Suprapubic skin (tissue), 4 donors: ENCODE data around the gene KBTBD2.

Experiments
- EP300 ChIP-seq: sonication (generic); formaldehyde crosslinking; IDR thresholded peaks from one replicate; pipeline ENCODE4 v1.6.1; 2017; ENCODE audit warnings: antibody characterized with exemption
- POLR2A ChIP-seq, 2 donors: fragments of 450-650 bp; IDR thresholded peaks; one replicate each; pipeline ENCODE4 v1.6.1; 2017; ENCODE audit warnings: antibody characterized with exemption in 2 of 2, mild to moderate bottlenecking in 2 of 2, moderate library complexity in 2 of 2
- POLR2AphosphoS5 ChIP-seq, 3 donors: sonication (generic); formaldehyde crosslinking; IDR thresholded peaks; one replicate each; pipeline ENCODE4 v1.6.1; 2017; ENCODE audit warnings: antibody characterized with exemption in 3 of 3
- TF ChIP-seq, protein P1 (sequence below), 2 donors: fragments of 200-600 bp in 1 of 2; fragments of 450-650 bp in 1 of 2; sonication (generic) in 1 of 2; IDR thresholded peaks; one replicate each; pipeline ENCODE4 v1.5.1; 2016 to 2019; ENCODE audit warnings: antibody characterized with exemption in 2 of 2, mild to moderate bottlenecking in 1 of 2, moderate library complexity in 1 of 2

DNA sequence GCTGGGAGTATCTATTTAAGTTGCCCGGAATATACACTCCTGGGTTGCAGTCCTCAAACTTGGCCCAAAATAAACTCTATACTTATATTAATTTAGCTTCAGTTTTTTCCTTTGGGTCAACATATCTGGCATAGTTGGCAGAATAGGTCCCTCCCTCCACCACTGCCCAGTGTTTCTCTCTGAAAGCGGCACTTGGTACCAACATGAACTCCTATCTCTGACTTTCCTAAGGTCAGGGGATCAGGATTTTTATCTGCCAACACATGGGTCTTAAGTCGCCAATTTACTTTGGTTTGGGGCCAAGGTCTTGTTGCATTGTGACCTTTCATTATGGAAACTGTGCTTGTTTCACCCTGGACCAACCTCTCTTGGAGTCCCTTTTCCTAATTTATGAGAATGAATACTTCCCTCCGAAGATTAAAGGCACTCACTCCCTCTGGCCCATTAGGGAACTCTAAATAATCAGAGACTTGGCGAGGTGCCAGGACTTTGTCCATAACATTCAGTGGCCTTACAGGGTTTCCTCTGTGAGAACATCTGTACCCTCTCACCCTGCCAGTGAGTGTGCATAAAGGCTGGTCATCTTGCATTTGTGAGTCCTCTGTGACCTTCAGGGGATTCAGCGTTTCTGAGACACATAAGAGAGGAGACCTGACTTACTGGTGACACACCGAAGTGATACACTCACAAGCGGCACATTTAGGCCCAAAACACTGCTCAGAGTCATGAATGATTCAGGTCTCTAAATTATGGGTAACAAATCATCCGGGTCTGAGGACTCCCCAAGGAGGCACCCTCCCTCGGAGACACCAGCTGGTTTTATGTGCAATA is 46.0 kb upstream of the KBTBD2 start:
- TF ChIP-seq POLR2AphosphoS5 (IDR thresholded peaks at IDR 0.05) (no peak), POLR2A (IDR thresholded peaks at IDR 0.05) (no peak), EP300 (no peak)
- TF ChIP-seq, protein P1, sequence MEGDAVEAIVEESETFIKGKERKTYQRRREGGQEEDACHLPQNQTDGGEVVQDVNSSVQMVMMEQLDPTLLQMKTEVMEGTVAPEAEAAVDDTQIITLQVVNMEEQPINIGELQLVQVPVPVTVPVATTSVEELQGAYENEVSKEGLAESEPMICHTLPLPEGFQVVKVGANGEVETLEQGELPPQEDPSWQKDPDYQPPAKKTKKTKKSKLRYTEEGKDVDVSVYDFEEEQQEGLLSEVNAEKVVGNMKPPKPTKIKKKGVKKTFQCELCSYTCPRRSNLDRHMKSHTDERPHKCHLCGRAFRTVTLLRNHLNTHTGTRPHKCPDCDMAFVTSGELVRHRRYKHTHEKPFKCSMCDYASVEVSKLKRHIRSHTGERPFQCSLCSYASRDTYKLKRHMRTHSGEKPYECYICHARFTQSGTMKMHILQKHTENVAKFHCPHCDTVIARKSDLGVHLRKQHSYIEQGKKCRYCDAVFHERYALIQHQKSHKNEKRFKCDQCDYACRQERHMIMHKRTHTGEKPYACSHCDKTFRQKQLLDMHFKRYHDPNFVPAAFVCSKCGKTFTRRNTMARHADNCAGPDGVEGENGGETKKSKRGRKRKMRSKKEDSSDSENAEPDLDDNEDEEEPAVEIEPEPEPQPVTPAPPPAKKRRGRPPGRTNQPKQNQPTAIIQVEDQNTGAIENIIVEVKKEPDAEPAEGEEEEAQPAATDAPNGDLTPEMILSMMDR (IDR thresholded peaks at IDR 0.05), result no peak
